Fibroblast of pulmonary artery (primary cell): ENCODE measurements around the gene HAGH.

ENCODE experiments used
- DNase-seq: peaks from one replicate; pipeline ENCODE4 v3.0.0-alpha.2; 2010; ENCODE audit warnings: low read depth
- H3K4me3 ChIP-seq: replicated peaks from 2 replicates; pipeline ENCODE4 v1.5.1; 2011; ENCODE audit warnings: low read depth, mild to moderate bottlenecking, control low read depth, low read length, moderate library complexity
- TF ChIP-seq, protein P1 (sequence below): IDR thresholded peaks from 2 replicates; pipeline ENCODE4 v1.5.1; 2011; ENCODE audit warnings: mild to moderate bottlenecking, control low read depth, low read length, inconsistent platforms; ENCODE audit errors: missing control alignments

Gene HAGH

DNA sequence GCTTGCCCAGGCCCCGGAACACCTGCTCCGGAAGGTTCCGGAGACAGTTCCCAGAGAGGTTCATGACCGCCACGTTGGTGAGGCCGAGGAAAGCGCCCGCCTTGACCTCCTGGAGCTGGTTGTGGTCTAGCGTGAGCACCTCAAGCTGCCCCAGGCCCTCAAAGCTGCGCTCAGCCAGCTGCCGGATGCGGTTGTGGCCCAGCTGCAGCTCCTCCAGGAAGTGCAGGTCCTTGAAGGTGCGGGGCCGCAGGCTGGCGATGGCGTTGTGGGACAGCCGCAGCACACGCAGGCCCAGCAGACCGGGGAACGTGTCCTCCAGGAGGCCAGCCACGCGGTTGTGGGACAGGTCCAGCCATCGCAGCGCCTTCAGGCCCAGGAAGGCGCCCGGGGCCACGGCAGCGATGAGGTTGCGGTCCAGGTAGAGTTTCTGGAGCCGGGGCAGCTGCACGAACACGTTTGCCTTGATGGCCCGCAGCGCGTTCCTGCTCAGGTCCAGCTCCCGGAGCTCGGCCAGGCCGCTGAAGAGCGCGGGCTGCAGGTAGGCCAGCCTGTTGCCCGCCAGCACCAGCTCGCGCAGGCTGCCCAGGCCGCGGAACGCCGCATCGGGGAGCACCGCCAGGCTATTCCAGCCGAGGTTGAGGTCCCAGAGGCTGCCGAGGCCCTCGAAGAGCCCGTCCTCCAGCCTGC lies 35.2 kb downstream of the HAGH start:
- DNase-seq: no peak
- TF ChIP-seq, protein P1, sequence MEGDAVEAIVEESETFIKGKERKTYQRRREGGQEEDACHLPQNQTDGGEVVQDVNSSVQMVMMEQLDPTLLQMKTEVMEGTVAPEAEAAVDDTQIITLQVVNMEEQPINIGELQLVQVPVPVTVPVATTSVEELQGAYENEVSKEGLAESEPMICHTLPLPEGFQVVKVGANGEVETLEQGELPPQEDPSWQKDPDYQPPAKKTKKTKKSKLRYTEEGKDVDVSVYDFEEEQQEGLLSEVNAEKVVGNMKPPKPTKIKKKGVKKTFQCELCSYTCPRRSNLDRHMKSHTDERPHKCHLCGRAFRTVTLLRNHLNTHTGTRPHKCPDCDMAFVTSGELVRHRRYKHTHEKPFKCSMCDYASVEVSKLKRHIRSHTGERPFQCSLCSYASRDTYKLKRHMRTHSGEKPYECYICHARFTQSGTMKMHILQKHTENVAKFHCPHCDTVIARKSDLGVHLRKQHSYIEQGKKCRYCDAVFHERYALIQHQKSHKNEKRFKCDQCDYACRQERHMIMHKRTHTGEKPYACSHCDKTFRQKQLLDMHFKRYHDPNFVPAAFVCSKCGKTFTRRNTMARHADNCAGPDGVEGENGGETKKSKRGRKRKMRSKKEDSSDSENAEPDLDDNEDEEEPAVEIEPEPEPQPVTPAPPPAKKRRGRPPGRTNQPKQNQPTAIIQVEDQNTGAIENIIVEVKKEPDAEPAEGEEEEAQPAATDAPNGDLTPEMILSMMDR: no peak

GRCh38 chr16:1790611-1791255 lies 35.9 kb downstream of the HAGH start:
- no peak overlapping the region for H3K4me3 ChIP-seq
- no peak for DNase-seq
- TF ChIP-seq, protein P1: no peak

More for the DNA sequence above, 35.2 kb downstream of the HAGH start:
- no peak overlapping the region for H3K4me3 ChIP-seq

GRCh38 chr16:1790261-1790610 lies 36.4 kb downstream of the HAGH start:
- no peak for DNase-seq
- H3K4me3 ChIP-seq: no peak overlapping the region
- TF ChIP-seq, protein P1: no peak

GRCh38 chr16:1789643-1790045 lies 37.0 kb downstream of the HAGH start:
- DNase-seq: no peak
- TF ChIP-seq, protein P1: no peak
- no peak overlapping the region for H3K4me3 ChIP-seq

GRCh38 chr16:1788708-1789100 lies 37.9 kb downstream of the HAGH start:
- no peak for DNase-seq
- H3K4me3 ChIP-seq: no peak overlapping the region

GRCh38 chr16:1788095-1788707 lies 38.4 kb downstream of the HAGH start:
- no peak overlapping the region for H3K4me3 ChIP-seq
- DNase-seq: no peak
- TF ChIP-seq, protein P1: no peak

More at GRCh38 chr16:1788708-1789100, 37.9 kb downstream of the HAGH start:
- TF ChIP-seq, protein P1: no peak
